Gastrocnemius medialis (tissue), 4 donors: ENCODE data around the gene KLHL18. TPM values are rescaled to one million over a fixed set of nuclear protein-coding genes. Genes with fewer than 3 reads are reported as not detected.
A peak's percentile ranks its signal among the peaks of the same experiment; 100 is the strongest.
"Not testable (repeated sequence)": the region's sequence is repeated elsewhere in the genome, so short reads cannot be mapped to it uniquely, and the experiment has no call there.

Experiments used
- ATAC-seq, 2 donors: fragments of 150-250 bp; one replicate each; pipeline ENCODE4 v1.9.1; 2016
- DNase-seq, 2 donors: peaks; one replicate each; pipeline ENCODE4 v3.0.0-alpha.2; 2019
- H3K27ac ChIP-seq, 4 donors: fragments of 200-600 bp; sonication (generic); 1 replicate in 1 of 4; 2 replicates in 3 of 4; pipeline ENCODE4 v1.5.1; 2016 to 2018; ENCODE audit warnings: mild to moderate bottlenecking in 2 of 4, moderate library complexity in 1 of 4
- H3K27me3 ChIP-seq, 3 donors: fragments of 200-600 bp; sonication (generic) in 2 of 3; 1 replicate in 1 of 3; 2 replicates in 2 of 3; pipeline versions ENCODE4 v1.5.1 to v1.6.0; 2016 to 2019; ENCODE audit warnings: mild to moderate bottlenecking in 1 of 3, moderate library complexity in 1 of 3
- H3K36me3 ChIP-seq, 2 donors: fragments of 200-600 bp; sonication (generic) in 1 of 2; one replicate each; pipeline ENCODE4 v1.5.1; 2017 to 2018
- H3K4me1 ChIP-seq, 2 donors: fragments of 200-600 bp; sonication (generic) in 1 of 2; one replicate each; pipeline ENCODE4 v1.5.1; 2016 to 2017; ENCODE audit warnings: mild to moderate bottlenecking in 2 of 2
- H3K4me3 ChIP-seq, 4 donors: fragments of 200-600 bp; sonication (generic) in 3 of 4; 1 replicate in 1 of 4; 2 replicates in 3 of 4; pipeline ENCODE4 v1.5.1; 2016 to 2019; ENCODE audit warnings: mild to moderate bottlenecking in 2 of 4
- H3K9me3 ChIP-seq, 3 donors: fragments of 200-600 bp; sonication (generic) in 2 of 3; 1 replicate in 1 of 3; 2 replicates in 2 of 3; pipeline ENCODE4 v1.5.1; 2016 to 2019
- CTCF ChIP-seq, 5 experiments: fragments of 450-650 bp in 3 of 5; fragments of 200-600 bp in 2 of 5; sonication (generic) in 2 of 5; IDR thresholded peaks in 4 of 5; conservative IDR thresholded peaks in 1 of 5; 1 replicate in 4 of 5; 2 replicates in 1 of 5; pipeline ENCODE4 v1.5.1; 2016 to 2019; ENCODE audit warnings: antibody characterized with exemption in 5 of 5, mild to moderate bottlenecking in 3 of 5, moderate library complexity in 3 of 5
- POLR2A ChIP-seq, 2 donors: fragments of 450-650 bp; IDR thresholded peaks; one replicate each; pipeline ENCODE4 v1.6.1; 2017; ENCODE audit warnings: antibody characterized with exemption in 2 of 2, mild to moderate bottlenecking in 2 of 2, moderate library complexity in 2 of 2
- in situ Hi-C, 4 donors: fragments of 200-750 bp; cut with MboI; loops; one replicate each; pipeline versions ENCODE4 v1.15.0 to v1.8.0; 2017; ENCODE audit warnings: low sequenced_read_pairs in 4 of 4
- intact Hi-C: fragments of 100-400 bp; cut with DNase I; formaldehyde crosslinking; loops from one replicate; pipeline ENCODE4 v1.15.1; 2023; ENCODE audit warnings: low total_unique reads
- total RNA-seq, 4 donors: library from RNA; depleted of rRNA; stranded (reverse); fragments of >200 nt; gene quantifications; one replicate each; pipeline versions ENCODE4 v1.1.0 to v1.2.3, GENCODE V29; 2016

KLHL18 gene
- total RNA-seq, 4 donors from 2014 or later: 19.0 to 26.3 (median 22.4) TPM

DNA sequence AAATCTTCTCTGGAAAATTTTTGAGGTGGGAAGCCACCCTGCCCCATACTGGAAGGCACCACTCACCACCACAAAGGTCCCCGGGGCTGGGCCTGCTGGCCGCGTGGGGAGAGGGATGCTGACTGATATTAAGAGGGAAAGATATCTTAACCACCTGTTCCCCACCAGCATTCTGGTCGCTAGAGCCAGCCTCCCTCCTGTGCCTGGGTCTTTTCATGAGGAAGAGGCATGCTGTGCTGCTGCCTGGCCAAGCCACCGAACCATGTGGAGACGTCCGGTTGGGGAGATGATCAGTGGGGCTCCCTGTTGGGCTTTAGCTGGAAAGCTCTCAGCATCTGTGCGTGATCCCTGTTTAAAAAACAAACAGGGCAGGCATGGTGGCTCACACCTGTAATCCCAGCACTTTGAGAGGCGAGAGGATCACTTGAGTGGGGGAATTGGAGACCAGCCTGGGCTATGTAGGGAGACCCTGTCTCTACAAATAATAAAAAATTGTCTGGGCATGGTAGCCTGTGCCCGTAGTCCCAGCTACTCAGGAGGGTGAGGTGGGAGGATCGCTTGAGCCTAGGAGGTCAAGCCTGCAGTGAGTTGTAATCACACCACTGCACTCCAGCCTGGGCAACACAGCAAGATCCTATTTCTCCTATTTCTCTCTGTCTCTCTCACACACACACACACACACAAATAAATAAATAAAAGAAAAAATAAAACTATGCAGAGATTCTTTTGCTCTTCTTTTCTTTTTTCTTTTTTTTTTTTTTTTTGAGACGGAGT lies 1.0 kb downstream of the KLHL18 start:
- Histone ChIP-seq H3K4me3 (peak overlapping the region; percentile 70 to 92 (median 86)), H3K4me1 (peaks cover 25 to 40% of the 10 kb centered on the region in 2 donors), H3K27ac (peak overlapping the region; percentile 86 to 93 (median 91)), H3K9me3 (no peaks in the 10 kb centered on the region), H3K36me3 (peaks cover 0 to 19% of the 10 kb centered on the region in 2 donors), H3K27me3 (no peaks in the 10 kb centered on the region)
- TF ChIP-seq CTCF (IDR thresholded peaks at IDR 0.05 in 4 of 5, conservative IDR thresholded peaks at IDR 0.05 in 1 of 5) (no peak), POLR2A (IDR thresholded peaks at IDR 0.05) (no peak)
- intact Hi-C loops: loop anchor here (2.0 kb wide), 1 partner anchor 97 kb away; the partner anchor contains the start of gene PTPN23
- in situ Hi-C loops: no loop called here
- DNase-seq (no peak), ATAC-seq (no peak)

DNA sequence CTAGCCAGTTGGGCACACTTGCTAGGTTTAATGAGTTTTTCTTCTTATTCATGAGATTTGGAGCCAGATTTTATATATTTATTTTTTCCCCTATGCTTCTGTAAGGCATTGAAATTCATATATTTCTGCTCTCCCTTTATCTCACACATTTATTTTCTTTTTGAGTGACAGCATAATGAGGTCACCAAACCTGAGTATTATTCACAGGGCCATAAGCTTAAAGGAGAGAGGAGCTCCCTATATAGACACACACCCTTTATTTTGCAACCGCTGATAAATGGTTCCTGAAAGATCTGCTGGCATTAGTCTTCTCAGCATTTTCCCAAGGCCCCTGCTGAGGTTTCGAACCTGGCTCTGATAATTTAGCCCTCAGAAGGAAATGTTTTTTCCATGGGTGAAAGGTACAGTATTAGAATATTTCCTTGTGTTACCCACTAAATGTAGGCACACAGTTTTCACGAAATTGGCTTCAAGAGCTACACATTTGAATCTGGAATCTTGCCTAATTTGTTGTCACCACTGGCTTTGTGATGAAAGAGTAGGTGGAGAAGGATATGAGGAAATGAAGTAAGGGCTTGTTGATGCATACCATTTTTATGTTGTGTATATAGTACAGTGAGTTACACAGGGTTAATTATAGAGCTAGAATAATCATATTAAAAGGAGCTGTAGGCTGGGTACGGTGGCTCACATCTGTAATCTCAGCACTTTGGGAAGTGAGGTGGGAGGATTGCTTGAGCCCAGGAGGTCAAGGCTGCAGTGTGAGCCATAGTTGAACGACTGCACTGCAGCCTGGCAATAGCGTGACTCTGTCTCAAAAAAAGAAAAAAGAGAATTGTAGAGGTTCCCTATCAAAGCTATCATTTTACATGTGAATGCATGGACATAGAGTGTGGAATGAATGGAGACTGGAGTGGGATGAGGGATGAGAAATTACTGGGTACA lies 6.5 kb downstream of the KLHL18 start:
- peaks cover 0 to 34% of the 10 kb centered on the region in 2 donors for H3K36me3 ChIP-seq
- no peaks in the 10 kb centered on the region for H3K9me3 ChIP-seq
- no peak overlapping the region for H3K4me3 ChIP-seq
- H3K27ac ChIP-seq: no peak overlapping the region
- no peak for ATAC-seq
- H3K27me3 ChIP-seq: no peaks in the 10 kb centered on the region
- no peak for DNase-seq
- in situ Hi-C loops (no loop called here), intact Hi-C loops (no loop called here)
- H3K4me1 ChIP-seq: peaks cover 4 to 42% of the 10 kb centered on the region in 2 donors
- no peak for TF ChIP-seq CTCF (IDR thresholded peaks at IDR 0.05 in 4 of 5, conservative IDR thresholded peaks at IDR 0.05 in 1 of 5)
- TF ChIP-seq POLR2A (IDR thresholded peaks at IDR 0.05): no peak

GRCh38 chr3:47291158-47291753 lies 8.5 kb downstream of the KLHL18 start:
- in situ Hi-C loops: no loop called here

GRCh38 chr3:47291754-47292420 lies 9.1 kb downstream of the KLHL18 start:
- H3K27me3 ChIP-seq, DNase-seq, H3K4me3 ChIP-seq, in situ Hi-C loops, ATAC-seq, H3K27ac ChIP-seq, H3K9me3 ChIP-seq, intact Hi-C loops: not testable (repeated sequence)
- peaks cover 0 to 34% of the 10 kb centered on the region in 2 donors for H3K36me3 ChIP-seq
- H3K4me1 ChIP-seq: peaks cover 0 to 19% of the 10 kb centered on the region in 2 donors

More at GRCh38 chr3:47291158-47291753, 8.5 kb downstream of the KLHL18 start:
- Histone ChIP-seq H3K4me1 (peaks cover 0 to 24% of the 10 kb centered on the region in 2 donors), H3K36me3 (peaks cover 0 to 34% of the 10 kb centered on the region in 2 donors), H3K4me3 (no peak overlapping the region), H3K27me3 (no peaks in the 10 kb centered on the region), H3K9me3 (no peaks in the 10 kb centered on the region), H3K27ac (no peak overlapping the region)
- no peak for ATAC-seq
- TF ChIP-seq CTCF (IDR thresholded peaks at IDR 0.05 in 4 of 5, conservative IDR thresholded peaks at IDR 0.05 in 1 of 5) (no peak), POLR2A (IDR thresholded peaks at IDR 0.05) (no peak)
- no peak for DNase-seq
- intact Hi-C loops: no loop called here
